ENCODE data around the gene IFT57. TPM values are rescaled to one million over a fixed set of nuclear protein-coding genes. Genes with fewer than 3 reads are reported as not detected.

Gene IFT57
- total and polyA plus RNA-seq, 10 of the 15 experiments (the other 5 are each of a cell fraction or from before 2014, with no cell fraction given) = 1.8 to 25.0 (median 7.5) TPM

DNA sequence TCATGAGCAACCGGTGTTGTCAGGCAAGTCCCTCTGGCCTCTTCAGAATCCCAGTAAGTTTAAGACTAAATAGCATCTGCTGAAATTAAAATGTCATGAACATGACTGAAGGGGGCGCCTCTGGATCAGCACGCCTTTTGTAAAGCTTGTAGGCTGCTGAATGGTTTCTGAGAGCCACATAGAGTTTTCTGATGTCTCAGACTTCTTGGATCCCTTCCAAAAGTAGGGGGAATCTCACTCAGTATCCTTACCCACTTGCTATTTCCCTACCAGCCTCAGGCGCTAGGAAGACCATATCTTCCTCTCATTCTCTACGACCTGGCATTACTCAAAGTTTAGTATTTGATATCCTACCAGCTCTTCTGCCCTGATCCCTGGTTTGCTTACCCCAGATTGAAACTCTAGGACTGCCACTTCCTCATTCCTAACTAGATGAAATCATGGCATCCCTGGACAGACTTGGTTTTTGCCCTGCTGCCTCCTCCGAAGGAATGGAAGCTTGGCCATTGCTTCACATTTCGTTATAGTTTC is 68.7 kb downstream of the IFT57 start:
- RAD21 ChIA-PET (ENCODE audit: unreplicated experiment) = interaction anchor here (1.0 to 2.9 kb wide), 9 partner anchors 52 to 324 kb away, joined by 3 to 45 read pairs (median 8); partner anchors contain the start of gene IFT57

More for the DNA sequence above, 68.7 kb downstream of the IFT57 start:
- FAIRE-seq (peak; percentile 38), ATAC-seq (peak; percentile 91), DNase-seq (ENCODE audit: low read depth, low spot score) (no peak)
- H3K4me1 ChIP-seq (ENCODE audit: control insufficient read depth, insufficient read depth, low read length) = no peaks in the 10 kb centered on the region
- no peak overlapping the region for H3K9ac ChIP-seq (ENCODE audit: control insufficient read depth, insufficient read depth, low read length)
- H3K36me3 ChIP-seq (ENCODE audit: control insufficient read depth in 2 of 2, insufficient read depth in 2 of 2, low read length in 1 of 2) = no peaks in the 10 kb centered on the region
- TF ChIP-seq CTCF (IDR thresholded peaks at IDR 0.05 in 2 of 3, conservative IDR thresholded peaks at IDR 0.05 in 1 of 3; ENCODE audit: control insufficient read depth in 2 of 3, extremely low read depth in 1 of 3, insufficient read depth in 1 of 3, low read depth in 3 of 3, low read length in 3 of 3) = peak; percentile 45 to 68 (median 59); a peak in 5 of 6 replicates
- peak; percentile 50; the same call in 1 of the 2 replicates for TF ChIP-seq SPI1 (IDR thresholded peaks at IDR 0.05; ENCODE audit: borderline replicate concordance, insufficient read depth, low read depth, low read length)
- no peak for TF ChIP-seq SRF (IDR thresholded peaks at IDR 0.05; ENCODE audit: low read depth in 2 of 2, low read length in 2 of 2)
- 0 out of 2 replicates have a peak, but pooled peaks have one; percentile 23 for TF ChIP-seq YY1 (IDR thresholded peaks at IDR 0.05; ENCODE audit: low read depth, low read length)
- TF ChIP-seq REST (IDR thresholded peaks at IDR 0.05; ENCODE audit: low read depth, low read length) = no peak
- TF ChIP-seq RAD21 (IDR thresholded peaks at IDR 0.05; ENCODE audit: insufficient read depth, low read depth, low read length) = peak; percentile 92
- peak; percentile 81 for TF ChIP-seq SMC3 (IDR thresholded peaks at IDR 0.05; ENCODE audit: borderline replicate concordance, low read length)
- POLR2A ChIA-PET = no interaction called here
- CTCF ChIA-PET = interaction anchor here (0.6 to 3.9 kb wide), 36 partner anchors 9 to 463 kb away, joined by 3 to 83 read pairs (median 5); no protein-coding TSS in a partner anchor
- no peak overlapping the region for H3K27ac ChIP-seq (ENCODE audit: control insufficient read depth, insufficient read depth)
- H2AFZ ChIP-seq (ENCODE audit: control insufficient read depth, low read depth, low read length) = no peak overlapping the region
- H4K20me1 ChIP-seq (ENCODE audit: control insufficient read depth, insufficient read depth) = no peaks in the 10 kb centered on the region
- H3K27me3 ChIP-seq (replicated peaks in 1 of 2; ENCODE audit: control insufficient read depth in 2 of 2, insufficient read depth in 2 of 2, low read length in 1 of 2) = no peaks in the 10 kb centered on the region
- H3K4me3 ChIP-seq = no peak overlapping the region
- BruUV-seq (replicated peaks) = no TSS peak
- intact Hi-C loops (cut with micrococcal nuclease; ENCODE audit: unreplicated experiment) = loop anchor here (1.0 to 10.0 kb wide), 3 partner anchors 141 to 324 kb away; partner anchors contain the start of gene HHLA2
- H3K9me3 ChIP-seq (replicated peaks; ENCODE audit: control insufficient read depth, insufficient read depth, low read length) = no peaks in the 10 kb centered on the region
- SMC1A ChIA-PET (ENCODE audit: uncharacterized antibody, unreplicated experiment) = interaction anchor here (0.7 to 3.4 kb wide), 27 partner anchors 9 to 327 kb away, joined by 3 to 53 read pairs (median 4); partner anchors contain the start of genes HHLA2 and IFT57
- in situ Hi-C loops (cut with MboI) = loop anchor here (5.0 kb wide), 2 partner anchors 249 to 319 kb away; no protein-coding TSS in a partner anchor
- WGBS (ENCODE audit: insufficient coverage, insufficient replicate concordance, low lambda C conversion rate, missing lambda C conversion rate) = 70% methylated on average over 7 of the region's 7 CpGs
- H3K79me2 ChIP-seq (ENCODE audit: control insufficient read depth, insufficient read depth, low read length) = no peaks in the 10 kb centered on the region
- H3K4me2 ChIP-seq (ENCODE audit: control insufficient read depth, insufficient read depth) = no peak overlapping the region
